Measurements from ENCODE around the gene RASGRF2.

The RASGRF2 gene, protein sequence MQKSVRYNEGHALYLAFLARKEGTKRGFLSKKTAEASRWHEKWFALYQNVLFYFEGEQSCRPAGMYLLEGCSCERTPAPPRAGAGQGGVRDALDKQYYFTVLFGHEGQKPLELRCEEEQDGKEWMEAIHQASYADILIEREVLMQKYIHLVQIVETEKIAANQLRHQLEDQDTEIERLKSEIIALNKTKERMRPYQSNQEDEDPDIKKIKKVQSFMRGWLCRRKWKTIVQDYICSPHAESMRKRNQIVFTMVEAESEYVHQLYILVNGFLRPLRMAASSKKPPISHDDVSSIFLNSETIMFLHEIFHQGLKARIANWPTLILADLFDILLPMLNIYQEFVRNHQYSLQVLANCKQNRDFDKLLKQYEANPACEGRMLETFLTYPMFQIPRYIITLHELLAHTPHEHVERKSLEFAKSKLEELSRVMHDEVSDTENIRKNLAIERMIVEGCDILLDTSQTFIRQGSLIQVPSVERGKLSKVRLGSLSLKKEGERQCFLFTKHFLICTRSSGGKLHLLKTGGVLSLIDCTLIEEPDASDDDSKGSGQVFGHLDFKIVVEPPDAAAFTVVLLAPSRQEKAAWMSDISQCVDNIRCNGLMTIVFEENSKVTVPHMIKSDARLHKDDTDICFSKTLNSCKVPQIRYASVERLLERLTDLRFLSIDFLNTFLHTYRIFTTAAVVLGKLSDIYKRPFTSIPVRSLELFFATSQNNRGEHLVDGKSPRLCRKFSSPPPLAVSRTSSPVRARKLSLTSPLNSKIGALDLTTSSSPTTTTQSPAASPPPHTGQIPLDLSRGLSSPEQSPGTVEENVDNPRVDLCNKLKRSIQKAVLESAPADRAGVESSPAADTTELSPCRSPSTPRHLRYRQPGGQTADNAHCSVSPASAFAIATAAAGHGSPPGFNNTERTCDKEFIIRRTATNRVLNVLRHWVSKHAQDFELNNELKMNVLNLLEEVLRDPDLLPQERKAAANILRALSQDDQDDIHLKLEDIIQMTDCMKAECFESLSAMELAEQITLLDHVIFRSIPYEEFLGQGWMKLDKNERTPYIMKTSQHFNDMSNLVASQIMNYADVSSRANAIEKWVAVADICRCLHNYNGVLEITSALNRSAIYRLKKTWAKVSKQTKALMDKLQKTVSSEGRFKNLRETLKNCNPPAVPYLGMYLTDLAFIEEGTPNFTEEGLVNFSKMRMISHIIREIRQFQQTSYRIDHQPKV (N-terminal part only)

GRCh38 chr5:80959768-80960442 is at the start of gene RASGRF2:
RASGRF2 (plus strand) TSS chr5:80960363; CDS start chr5:80960739, 376 bp downstream.
- no peak for DNase-seq

DNA sequence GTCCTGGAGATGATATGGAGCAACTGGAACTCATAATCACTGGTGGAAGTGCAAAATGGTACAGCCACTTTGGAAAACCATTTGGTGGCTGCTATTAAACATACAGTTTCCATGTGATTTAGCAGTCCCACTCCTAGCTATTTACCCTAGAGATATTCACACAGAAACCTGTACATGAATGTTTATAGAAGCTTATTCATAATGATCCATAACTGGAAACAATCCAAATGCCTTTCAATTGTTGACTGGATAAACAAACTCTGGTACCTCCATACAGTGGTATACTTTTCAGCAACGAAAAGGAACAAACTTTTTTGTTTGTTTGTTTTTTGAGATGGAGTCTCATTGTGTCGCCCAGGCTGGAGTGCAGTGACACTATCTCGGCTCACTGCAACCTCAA is 47.7 kb upstream of the RASGRF2 start:
- DNase-seq, result no peak

GRCh38 chr5:80915716-80916115 is 44.4 kb upstream of the RASGRF2 start:
- no peak for DNase-seq

- DNase-seq, result no peak
Observed at GRCh38 chr5:80916676-80917075, 43.5 kb upstream of the RASGRF2 start.

DNA sequence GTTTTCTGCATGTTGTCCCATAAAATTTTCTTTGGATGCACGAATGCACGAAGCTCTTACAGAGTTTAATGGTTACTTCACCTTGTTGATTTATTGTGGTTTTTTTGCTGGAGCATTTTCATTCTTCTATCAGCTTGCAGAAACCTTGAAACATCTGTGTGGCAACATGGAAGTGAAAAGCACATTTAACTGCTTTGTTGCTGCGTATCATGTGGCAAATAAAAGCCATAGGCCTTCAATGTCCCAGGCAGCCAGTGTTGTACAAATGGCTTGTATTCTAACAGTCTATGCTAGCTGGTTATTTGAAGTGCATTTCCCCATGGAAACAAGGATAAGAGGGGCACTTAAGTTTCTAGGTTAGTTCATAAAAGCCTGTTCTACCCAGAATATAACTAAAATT is 42.5 kb upstream of the RASGRF2 start:
- no peak for DNase-seq

GRCh38 chr5:80919678-80920196 is 40.4 kb upstream of the RASGRF2 start:
- no peak for DNase-seq

- DNase-seq, result no peak
Observed at GRCh38 chr5:80920333-80920732, 39.8 kb upstream of the RASGRF2 start.

- no peak for DNase-seq
Observed at GRCh38 chr5:80921026-80921425, 39.1 kb upstream of the RASGRF2 start.

GRCh38 chr5:80925931-80926330 is 34.2 kb upstream of the RASGRF2 start:
- DNase-seq, result no peak

DNA sequence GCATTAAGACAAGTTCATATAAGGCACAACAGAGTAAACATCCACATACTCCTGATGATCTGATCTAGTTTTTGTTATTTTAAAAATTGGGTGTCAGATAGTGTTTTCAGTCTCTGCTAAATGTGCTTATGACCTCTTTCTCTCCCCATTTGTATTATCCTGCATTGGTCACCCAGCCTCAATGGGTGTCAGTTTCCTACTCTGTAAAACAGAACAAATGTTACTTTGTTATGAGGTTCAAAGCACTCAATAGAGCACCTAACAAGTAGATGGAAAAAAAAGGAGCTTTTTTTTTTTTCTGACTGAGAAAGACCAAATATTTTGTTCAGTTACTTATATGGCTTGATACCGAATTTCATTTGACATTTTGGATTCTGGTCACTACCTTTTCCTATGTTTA is 33.6 kb upstream of the RASGRF2 start:
- DNase-seq, result no peak

- DNase-seq, result no peak
Observed at GRCh38 chr5:80926979-80927656, 33.0 kb upstream of the RASGRF2 start.

- no peak for DNase-seq
Observed at GRCh38 chr5:80928073-80928472, 32.1 kb upstream of the RASGRF2 start.

DNA sequence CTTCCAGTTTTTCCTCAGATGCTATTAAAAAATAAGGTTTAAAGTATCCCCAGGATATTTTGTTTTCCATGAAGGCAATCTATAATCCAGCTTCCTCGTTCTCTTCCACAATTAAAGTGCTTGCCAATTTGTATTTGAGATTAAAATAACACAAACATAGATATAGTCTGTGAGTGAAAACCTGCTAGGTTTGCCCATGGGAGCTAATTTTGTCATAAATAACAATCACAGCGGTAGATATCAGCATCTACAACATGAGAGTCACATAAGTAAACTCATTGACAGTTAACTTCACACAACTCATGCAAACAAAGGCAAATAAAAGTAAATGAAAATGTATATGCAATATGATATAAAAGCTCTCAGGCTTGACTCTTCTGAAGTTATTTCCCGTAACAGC is 29.2 kb upstream of the RASGRF2 start:
- no peak for DNase-seq

GRCh38 chr5:80931411-80931810 is 28.8 kb upstream of the RASGRF2 start:
- no peak for DNase-seq

GRCh38 chr5:80933036-80933435 is 27.1 kb upstream of the RASGRF2 start:
- DNase-seq, result no peak

DNA sequence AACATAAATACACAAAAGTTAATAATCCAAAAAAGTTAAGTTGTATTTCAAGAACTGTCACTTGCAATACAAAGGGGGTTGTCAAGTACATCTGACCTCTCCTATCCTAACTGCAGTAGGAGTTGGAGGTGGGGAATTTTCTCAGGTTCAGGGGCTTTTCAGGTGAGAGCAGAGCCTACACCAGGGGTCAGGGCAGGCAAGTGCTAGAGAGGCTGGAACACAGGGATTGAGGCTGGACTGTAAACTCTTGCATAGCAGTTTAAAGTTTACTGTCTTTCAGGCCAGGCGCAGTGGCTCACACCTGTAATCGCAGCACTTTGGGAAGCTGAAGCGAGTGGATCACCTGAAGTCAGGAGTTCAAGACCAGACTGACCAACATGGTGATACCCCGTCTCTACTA is 25.4 kb upstream of the RASGRF2 start:
- DNase-seq, result no peak

DNA sequence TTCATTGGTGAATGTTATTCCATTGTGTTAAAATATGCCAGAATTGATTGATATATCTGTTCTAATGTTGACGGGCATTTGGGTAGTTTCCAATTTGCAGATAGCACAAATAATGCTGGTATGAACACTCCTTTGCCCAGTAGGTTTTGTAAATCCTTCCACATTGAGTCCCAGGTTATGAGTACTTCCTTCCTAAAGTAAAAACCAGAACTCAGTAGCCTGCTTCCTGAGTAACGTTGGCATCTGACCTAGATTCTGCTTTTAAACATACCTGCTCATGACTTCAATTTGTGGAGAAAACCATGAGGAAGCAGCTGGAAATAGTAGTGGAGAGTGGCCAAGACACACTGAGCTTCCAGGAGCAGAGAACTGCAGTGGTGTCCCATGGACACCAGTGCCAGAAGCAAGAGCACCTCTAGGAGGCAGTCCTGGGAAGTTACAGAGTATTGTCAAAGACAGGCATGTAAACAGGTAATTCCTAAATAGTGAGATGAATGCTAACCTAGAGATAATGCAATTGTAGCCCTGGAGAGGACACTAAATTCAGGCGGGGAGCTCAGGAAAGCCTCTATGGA is 24.3 kb upstream of the RASGRF2 start:
- no peak for DNase-seq

DNA sequence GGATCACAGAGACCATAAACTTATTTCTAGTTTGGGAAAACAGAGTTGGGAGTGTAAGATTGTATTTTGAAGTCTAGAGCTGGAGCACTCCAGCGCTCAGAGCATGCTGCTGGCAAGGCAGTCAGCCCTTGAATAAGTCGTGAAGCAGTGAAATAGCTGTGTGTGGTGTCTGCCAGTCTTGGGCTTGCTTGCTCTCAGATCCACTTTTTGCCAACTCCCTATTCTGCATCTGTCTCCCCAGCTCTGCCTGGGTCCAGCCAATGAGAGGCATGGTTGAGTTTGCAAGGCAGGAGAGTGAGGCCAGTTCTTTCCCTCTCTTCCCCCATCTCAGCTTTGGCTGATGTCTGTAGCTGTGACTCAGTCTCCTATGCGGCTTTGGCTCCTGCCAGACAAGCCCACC is 23.3 kb upstream of the RASGRF2 start:
- no peak for DNase-seq

DNA sequence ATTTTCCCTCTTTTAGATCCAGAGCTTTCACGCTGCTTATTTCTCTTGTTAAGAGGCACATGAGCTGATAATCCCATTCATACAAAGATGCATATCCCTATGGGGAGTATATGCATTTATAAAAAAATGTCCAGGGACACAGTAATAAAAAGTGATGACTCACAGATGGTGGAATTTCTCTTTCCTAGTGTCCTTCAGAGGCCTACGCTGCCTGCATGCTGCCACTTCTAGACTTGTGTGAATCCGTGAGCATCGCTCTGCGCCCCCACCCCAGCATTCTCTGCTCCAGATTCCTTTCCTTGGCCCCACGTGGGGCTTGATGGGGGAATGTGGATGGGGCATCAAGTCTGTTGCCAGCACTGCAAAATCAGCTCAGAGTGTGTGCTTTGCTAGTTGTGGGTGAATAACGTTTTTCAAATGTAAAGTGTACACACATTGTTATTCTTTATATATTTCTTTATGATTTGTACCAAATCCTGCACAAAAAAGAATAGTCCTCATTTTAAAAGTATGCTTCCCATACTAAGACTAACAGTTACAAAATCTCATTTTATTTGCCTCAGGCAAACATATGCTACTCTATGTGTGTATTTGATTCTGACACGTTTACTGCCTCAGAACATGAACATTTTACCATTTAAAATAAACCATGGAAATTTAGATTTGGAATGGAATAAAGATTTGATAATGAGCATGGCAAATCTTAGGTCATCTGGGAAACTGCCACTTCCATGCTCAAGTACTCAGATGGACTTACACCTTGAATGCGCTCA is 22.4 kb upstream of the RASGRF2 start:
- DNase-seq, result no peak

GRCh38 chr5:80941496-80941895 is 18.7 kb upstream of the RASGRF2 start:
- DNase-seq, result no peak

- no peak for DNase-seq
Observed at GRCh38 chr5:80951366-80951765, 8.8 kb upstream of the RASGRF2 start.
